Measurements from ENCODE around the gene PLCD3.

GRCh38 chr17:45101883-45102811, 30.2 kb downstream of the PLCD3 start:
- TF ChIP-seq YY1 (IDR thresholded peaks at IDR 0.05; ENCODE audit: insufficient read depth, insufficient read length) (no peak), SUZ12 (IDR thresholded peaks at IDR 0.05; ENCODE audit: extremely low read depth, insufficient read depth, insufficient read length) (no peak)

Data from NT2/D1 (cell line).